Measurements from ENCODE around the gene RHBDD3.

RHBDD3 gene

DNA sequence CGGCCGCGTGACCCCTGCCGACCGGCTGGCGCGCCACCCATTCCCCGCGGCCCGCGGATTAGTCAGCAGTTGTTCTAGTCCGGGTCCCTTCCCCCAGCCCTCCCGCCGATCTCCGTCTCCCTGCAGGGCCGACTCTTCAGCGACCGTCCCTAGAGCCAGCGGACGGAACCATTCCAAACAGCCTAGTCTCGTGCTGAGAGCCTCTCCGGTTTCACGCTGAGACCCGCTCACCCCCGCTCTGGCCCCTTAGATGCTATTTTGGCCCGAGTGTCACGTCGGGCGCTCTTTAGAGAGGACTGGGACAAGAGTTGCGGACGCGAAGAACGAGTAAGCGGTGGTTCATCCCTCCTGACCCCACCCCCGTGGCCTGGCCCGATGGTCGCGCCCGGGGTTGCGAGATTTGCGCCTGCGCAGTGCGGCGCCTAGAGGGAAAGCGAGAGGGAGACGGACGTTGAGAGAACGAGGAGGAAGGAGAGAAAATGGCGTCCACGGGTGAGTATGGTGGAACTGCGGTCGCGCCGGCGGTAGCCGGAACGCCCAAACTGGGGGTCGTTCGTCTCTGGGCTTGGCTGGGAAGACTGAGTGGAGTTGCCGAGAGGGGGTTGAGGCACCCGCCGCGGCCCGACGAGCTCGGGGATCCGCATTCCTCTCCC is at the start of gene RHBDD3, which contains the start of gene EWSR1:
RHBDD3 (minus strand) TSS at position 124 of the 653 bp plus-strand sequence. CDS start 2,355 bp downstream, outside the sequence.
EWSR1 (plus strand) TSS at position 411 of the 653 bp plus-strand sequence; CDS start at position 480, 69 bp downstream.
- peak; percentile 96 for DNase-seq

DNA sequence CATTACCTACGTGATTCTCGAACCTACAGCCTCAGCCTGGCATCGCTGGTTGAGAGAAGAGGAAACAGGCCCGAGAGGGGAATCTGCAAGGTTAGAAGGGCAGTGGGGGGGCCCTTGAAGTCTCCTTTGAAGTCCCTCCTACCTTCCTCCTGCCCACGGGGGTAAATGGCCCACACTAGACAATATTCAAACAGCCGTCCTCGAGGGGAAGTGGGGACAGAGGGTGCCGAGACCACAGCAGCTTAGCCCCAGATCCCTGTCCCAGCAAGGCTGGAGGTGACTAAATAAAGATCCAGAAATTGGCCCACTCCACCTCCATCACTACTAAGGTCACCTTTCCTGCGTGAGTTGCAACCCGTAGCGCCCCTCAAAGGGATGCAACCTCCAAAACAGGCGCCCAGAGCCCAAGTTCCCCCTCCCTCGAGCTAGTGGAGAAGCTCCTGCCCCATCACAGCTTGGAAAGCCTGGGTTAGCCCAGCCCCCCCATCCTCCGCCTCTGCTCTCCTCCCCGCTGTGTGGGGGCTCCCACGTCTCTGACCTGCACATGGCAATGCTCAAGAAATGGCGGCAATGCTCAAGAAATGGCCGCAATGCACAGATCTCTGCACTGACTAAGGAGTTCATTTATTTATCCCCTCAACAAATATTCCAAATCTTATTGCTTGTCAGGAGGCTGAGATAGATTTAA is 48.5 kb upstream of the RHBDD3 start:
- no peak for DNase-seq

- no peak for DNase-seq
Measured at GRCh38 chr22:29315286-29316140, 47.7 kb upstream of the RHBDD3 start, which contains the start of gene RASL10A. Gene RASL10A (minus strand): TSS chr22:29315697. CDS start chr22:29315246, 451 bp downstream.

DNA sequence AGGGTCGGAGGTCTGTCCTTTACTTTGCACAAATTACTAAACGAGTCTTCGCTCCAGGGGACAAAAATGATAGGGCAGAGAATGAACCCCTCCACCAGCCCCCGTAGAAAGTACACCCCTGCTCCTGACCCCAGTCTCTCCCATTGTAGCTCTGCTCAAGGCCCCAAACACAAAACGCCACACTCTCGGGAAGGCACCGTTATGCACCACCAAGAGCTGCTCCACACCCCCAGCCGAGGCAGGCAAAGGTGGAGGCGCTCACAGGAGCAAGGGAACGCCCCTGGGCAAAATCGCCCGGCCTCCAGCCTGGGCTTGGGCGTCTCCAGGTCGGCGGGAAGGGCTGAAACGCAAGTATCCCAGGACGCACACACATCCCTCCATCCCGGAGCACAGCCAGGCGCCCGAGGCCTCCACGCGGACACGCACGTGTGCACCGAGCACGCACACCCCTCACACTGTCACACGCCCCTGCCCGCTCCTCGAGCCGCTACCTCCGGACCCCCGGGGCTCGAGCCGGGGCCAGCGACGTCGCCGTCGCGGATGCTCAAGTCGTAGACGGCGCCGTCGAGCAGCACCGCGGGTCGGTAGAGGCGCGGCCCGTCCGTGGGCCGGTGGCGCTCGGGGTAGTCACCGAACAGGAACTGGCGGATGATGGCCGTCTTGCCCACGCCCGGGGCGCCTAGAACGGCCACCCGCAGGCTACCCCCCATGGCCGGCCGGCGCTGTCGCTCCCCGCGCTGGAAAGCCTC is 46.9 kb upstream of the RHBDD3 start:
- no peak for DNase-seq

GRCh38 chr22:29313576-29314466 is 46.0 kb upstream of the RHBDD3 start:
- no peak for DNase-seq

DNA sequence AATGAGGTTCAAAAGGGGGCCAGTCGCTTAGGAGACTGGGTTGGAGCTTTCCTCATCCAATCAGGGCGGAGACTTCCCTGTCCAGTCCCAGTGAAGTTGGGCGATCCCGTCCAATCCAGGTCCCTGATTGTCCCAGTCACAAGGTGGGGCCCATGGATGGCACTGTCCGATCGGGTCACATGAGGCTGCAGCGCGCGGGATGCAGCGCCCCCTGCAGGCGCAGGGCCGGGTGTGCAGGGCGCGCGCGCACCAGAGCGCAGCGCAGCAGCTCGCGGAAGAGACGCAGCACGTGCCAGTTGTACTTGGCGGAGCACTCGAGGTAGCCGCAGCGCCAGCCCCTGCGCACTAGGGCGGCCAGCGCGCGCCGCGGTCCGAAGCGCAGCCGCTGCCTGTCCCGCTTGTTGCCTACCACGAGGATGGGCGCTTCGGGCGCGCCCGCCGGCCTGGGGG is 45.4 kb upstream of the RHBDD3 start:
- peak; percentile 49 for DNase-seq

GRCh38 chr22:29312218-29313125 is 44.7 kb upstream of the RHBDD3 start:
- no peak for DNase-seq

GRCh38 chr22:29311464-29312217 is 43.9 kb upstream of the RHBDD3 start:
- no peak for DNase-seq

GRCh38 chr22:29310863-29311339 is 43.1 kb upstream of the RHBDD3 start:
- DNase-seq: peak; percentile 67

GRCh38 chr22:29310065-29310862 is 42.5 kb upstream of the RHBDD3 start:
- no peak for DNase-seq

DNA sequence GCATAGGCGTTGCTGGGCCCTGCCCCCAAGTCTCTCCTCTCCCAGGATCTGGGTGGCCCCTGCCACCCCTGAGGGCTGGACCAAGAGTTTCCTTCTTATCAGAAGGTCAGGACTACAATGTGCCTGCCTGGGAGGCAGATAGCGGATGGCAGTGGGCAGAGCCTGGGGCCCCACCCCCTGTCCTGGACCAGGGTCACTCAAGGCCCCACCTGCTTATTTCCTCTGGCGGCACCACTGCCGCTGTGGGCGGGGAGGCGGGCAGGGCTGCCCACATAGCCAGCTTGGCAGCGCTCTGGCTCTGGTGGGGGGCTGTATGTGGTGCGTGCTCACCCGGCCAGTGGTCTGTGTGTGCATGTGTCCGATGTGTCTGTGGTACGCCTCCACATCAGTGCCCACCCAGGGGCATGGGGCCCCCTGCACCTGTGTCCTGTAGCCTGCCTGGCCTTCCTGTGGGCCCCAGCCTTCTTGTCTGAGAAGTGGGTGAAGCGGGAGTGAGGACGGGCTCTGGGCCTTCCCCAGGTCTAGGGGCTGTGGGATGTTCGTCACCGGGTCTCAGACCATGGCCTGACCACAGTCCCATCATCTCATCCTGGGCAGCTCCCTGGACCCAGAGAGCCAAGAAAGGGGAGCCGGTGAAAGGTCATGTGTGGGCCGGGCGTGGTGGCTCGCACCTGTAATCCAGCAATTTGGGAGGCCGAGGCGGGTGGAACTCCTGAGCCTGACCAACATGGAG is 41.7 kb upstream of the RHBDD3 start:
- no peak for DNase-seq

DNA sequence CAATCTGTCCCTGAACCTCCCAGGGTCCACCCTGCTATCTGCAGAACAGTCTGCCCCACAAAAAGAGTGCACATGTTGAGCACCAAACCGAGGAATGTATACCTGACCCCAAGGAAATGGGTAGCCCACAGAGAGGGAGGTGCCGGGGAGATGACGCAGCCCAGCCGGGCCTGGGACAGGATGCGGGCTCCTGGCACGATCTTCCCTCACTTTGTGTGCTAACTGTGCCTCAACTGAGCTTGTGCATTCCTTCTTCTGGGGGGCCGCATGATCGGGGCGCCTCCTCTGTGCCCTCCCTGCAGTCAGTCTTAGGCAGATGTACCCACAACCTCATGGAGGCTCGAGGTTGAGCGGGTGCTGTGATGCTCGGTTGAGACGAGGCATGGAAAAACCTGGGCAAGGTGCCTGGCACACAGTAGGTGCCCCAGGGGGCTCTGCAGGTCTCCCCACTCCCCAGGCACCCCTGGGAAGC is 41.0 kb upstream of the RHBDD3 start:
- peak; percentile 57 for DNase-seq

- no peak for DNase-seq
Measured at GRCh38 chr22:29308148-29308790, 40.5 kb upstream of the RHBDD3 start.

- DNase-seq: no peak
Measured at GRCh38 chr22:29307596-29308147, 39.9 kb upstream of the RHBDD3 start.

DNA sequence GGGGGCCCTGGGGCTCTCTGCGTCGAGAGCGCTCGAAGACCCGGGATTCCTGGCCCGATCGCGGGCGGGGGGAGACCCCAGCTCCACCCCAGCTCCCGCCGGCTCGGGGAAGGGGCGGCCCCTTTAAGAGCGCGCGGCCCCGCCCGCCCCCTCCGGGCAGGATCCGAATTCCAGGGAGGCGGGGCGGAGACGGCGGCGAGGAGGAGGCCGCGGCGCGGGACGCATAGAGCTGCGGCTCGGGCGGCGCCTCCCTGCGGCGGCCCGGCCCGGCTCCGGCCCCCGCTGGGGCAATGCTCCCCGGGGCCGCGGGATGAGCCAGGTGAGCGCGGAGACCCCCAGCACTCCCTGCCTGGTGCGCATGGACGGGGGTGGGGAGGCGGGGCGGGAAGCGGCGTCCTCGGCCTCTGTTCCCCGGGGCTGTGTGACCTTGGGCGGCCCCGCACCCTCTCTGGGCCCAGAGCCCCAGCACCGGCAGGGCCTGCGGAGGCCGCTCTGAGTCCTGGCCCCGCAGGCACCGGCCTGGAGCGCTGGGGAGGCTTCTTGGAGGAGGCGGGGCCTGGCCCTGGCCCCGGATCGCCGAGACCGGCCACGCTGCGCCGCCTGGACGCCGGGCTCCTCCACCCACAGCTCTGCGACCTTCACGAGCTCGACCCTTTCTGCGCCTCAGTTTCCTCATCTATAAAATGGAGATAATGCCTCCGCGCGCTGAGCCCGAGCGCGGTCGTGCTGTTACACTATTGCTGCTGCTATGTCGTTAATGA is 39.2 kb upstream of the RHBDD3 start:
- DNase-seq: peak; percentile 35

Data from activated CD4-positive, alpha-beta T cell treated with anti-CD3 and anti-CD28 coated beads, Interleukin-10, Interleukin-2, amounts not matched to agents 100 ng/mL and 50 ng/mL, durations not matched to agents 16 hours and 8 hours (primary cell).